ENCODE data around the gene PRDM16. TPM values are rescaled to one million over a fixed set of nuclear protein-coding genes. Genes with fewer than 3 reads are reported as not detected.
A peak's percentile ranks its signal among the peaks of the same experiment; 100 is the strongest.

Gene PRDM16
- total RNA-seq, 1 experiment from 2014 or later = 0.04 TPM

- no peak for ATAC-seq
- no peaks in the 10 kb centered on the region for H3K9me2 ChIP-seq (replicated peaks; ENCODE audit: low read length)
- no peak for DNase-seq
- H4K20me1 ChIP-seq (ENCODE audit: low read length) = no peaks in the 10 kb centered on the region
- no peaks in the 10 kb centered on the region for H3K79me2 ChIP-seq (ENCODE audit: low read length)
- intact Hi-C loops (cut with micrococcal nuclease) = no loop called here
- CTCF ChIA-PET = no interaction called here
- peaks cover 94% of the 10 kb centered on the region for H3K27me3 ChIP-seq (ENCODE audit: low read length)
- H3K36me3 ChIP-seq (ENCODE audit: low read depth, low read length) = no peaks in the 10 kb centered on the region
- POLR2A ChIA-PET (ENCODE audit: unreplicated experiment) = no interaction called here
- no peak overlapping the region for H3K4me2 ChIP-seq (ENCODE audit: low read length)
- no peaks in the 10 kb centered on the region for H3F3A ChIP-seq (ENCODE audit: low read length, unreplicated experiment)
- H2AFZ ChIP-seq (ENCODE audit: low read length) = no peak overlapping the region
- no peak overlapping the region for H3K9ac ChIP-seq (ENCODE audit: low read length)
- BruUV-seq (replicated peaks) = no TSS peak
- no peak overlapping the region for H3K27ac ChIP-seq (ENCODE audit: low read length)
- H3K4me1 ChIP-seq (ENCODE audit: insufficient read depth, low read length) = no peaks in the 10 kb centered on the region
- no peak for TF ChIP-seq EZH2phosphoT487 (IDR thresholded peaks at IDR 0.05; ENCODE audit: borderline replicate concordance, low read length)
- no peak for TF ChIP-seq CTCF (conservative IDR thresholded peaks at IDR 0.05; ENCODE audit: low read depth, low read length)
- no peaks in the 10 kb centered on the region for H3K9me3 ChIP-seq (ENCODE audit: low read length)
- H3K4me3 ChIP-seq (ENCODE audit: low read length) = no peak overlapping the region
Measured at GRCh38 chr1:3386205-3387002, 317.4 kb downstream of the PRDM16 start.

GRCh38 chr1:3387401-3387800 is 318.4 kb downstream of the PRDM16 start:
- Histone ChIP-seq H3K9me2 (replicated peaks; ENCODE audit: low read length) (no peaks in the 10 kb centered on the region), H3K79me2 (ENCODE audit: low read length) (no peaks in the 10 kb centered on the region), H3K27ac (ENCODE audit: low read length) (no peak overlapping the region), H3K4me2 (ENCODE audit: low read length) (no peak overlapping the region), H2AFZ (ENCODE audit: low read length) (no peak overlapping the region), H3K4me1 (ENCODE audit: insufficient read depth, low read length) (no peaks in the 10 kb centered on the region), H3K27me3 (ENCODE audit: low read length) (peaks cover 100% of the 10 kb centered on the region), H3F3A (ENCODE audit: low read length, unreplicated experiment) (no peaks in the 10 kb centered on the region), H4K20me1 (ENCODE audit: low read length) (no peaks in the 10 kb centered on the region), H3K9me3 (ENCODE audit: low read length) (no peaks in the 10 kb centered on the region), H3K36me3 (ENCODE audit: low read depth, low read length) (no peaks in the 10 kb centered on the region), H3K4me3 (ENCODE audit: low read length) (no peak overlapping the region), H3K9ac (ENCODE audit: low read length) (no peak overlapping the region)
- no TSS peak for BruUV-seq (replicated peaks)
- DNase-seq (no peak), ATAC-seq (no peak)
- ChIA-PET POLR2A (ENCODE audit: unreplicated experiment) (no interaction called here), CTCF (interaction anchor here (0.6 kb wide), 1 partner anchor 175 kb away, joined by 3 read pairs; no protein-coding TSS in a partner anchor)
- TF ChIP-seq EZH2phosphoT487 (IDR thresholded peaks at IDR 0.05; ENCODE audit: borderline replicate concordance, low read length) = peak; percentile 22; the same call in 1 of the 2 replicates
- no peak for TF ChIP-seq CTCF (conservative IDR thresholded peaks at IDR 0.05; ENCODE audit: low read depth, low read length)
- TF ChIP-seq EZH2 (IDR thresholded peaks at IDR 0.05; ENCODE audit: low read length, unreplicated experiment) = no peak
- intact Hi-C loops (cut with micrococcal nuclease) = no loop called here

- Histone ChIP-seq H3F3A (ENCODE audit: low read length, unreplicated experiment) (no peaks in the 10 kb centered on the region), H3K27me3 (ENCODE audit: low read length) (peaks cover 100% of the 10 kb centered on the region), H3K27ac (ENCODE audit: low read length) (no peak overlapping the region), H3K36me3 (ENCODE audit: low read depth, low read length) (no peaks in the 10 kb centered on the region), H3K4me3 (ENCODE audit: low read length) (no peak overlapping the region), H3K4me2 (ENCODE audit: low read length) (no peak overlapping the region), H3K79me2 (ENCODE audit: low read length) (no peaks in the 10 kb centered on the region), H3K9me2 (replicated peaks; ENCODE audit: low read length) (no peaks in the 10 kb centered on the region), H3K9ac (ENCODE audit: low read length) (no peak overlapping the region), H3K9me3 (ENCODE audit: low read length) (no peaks in the 10 kb centered on the region), H3K4me1 (ENCODE audit: insufficient read depth, low read length) (no peaks in the 10 kb centered on the region), H4K20me1 (ENCODE audit: low read length) (no peaks in the 10 kb centered on the region), H2AFZ (ENCODE audit: low read length) (no peak overlapping the region)
- no TSS peak for BruUV-seq (replicated peaks)
- ChIA-PET CTCF (no interaction called here), POLR2A (ENCODE audit: unreplicated experiment) (no interaction called here)
- no peak for TF ChIP-seq CTCF (conservative IDR thresholded peaks at IDR 0.05; ENCODE audit: low read depth, low read length)
- TF ChIP-seq EZH2 (IDR thresholded peaks at IDR 0.05; ENCODE audit: low read length, unreplicated experiment) = no peak
- peak; percentile 27; the same call in 1 of the 2 replicates for TF ChIP-seq EZH2phosphoT487 (IDR thresholded peaks at IDR 0.05; ENCODE audit: borderline replicate concordance, low read length)
- no peak for ATAC-seq
- no peak for DNase-seq
- intact Hi-C loops (cut with micrococcal nuclease) = no loop called here
Measured at GRCh38 chr1:3389093-3389833, 320.3 kb downstream of the PRDM16 start.
